NCI-H345 treated with DMSO at 0.1 percent for 48 hours (cell line): ENCODE data around the gene TUG1.

Experiments
- DNase-seq: peaks from one replicate; lab custom pipeline; 2025; ENCODE audit not compliant: unreplicated experiment; lab: John Stamatoyannopoulos, UW

The TUG1 gene

GRCh38 chr22:30947173-30947815 lies 21.8 kb upstream of the TUG1 start:
- DNase-seq, result peak; percentile 88

- DNase-seq, result no peak
Observed at GRCh38 chr22:30947816-30948454, 21.1 kb upstream of the TUG1 start.

- no peak for DNase-seq
Observed at GRCh38 chr22:30948930-30949342, 20.1 kb upstream of the TUG1 start.

DNA sequence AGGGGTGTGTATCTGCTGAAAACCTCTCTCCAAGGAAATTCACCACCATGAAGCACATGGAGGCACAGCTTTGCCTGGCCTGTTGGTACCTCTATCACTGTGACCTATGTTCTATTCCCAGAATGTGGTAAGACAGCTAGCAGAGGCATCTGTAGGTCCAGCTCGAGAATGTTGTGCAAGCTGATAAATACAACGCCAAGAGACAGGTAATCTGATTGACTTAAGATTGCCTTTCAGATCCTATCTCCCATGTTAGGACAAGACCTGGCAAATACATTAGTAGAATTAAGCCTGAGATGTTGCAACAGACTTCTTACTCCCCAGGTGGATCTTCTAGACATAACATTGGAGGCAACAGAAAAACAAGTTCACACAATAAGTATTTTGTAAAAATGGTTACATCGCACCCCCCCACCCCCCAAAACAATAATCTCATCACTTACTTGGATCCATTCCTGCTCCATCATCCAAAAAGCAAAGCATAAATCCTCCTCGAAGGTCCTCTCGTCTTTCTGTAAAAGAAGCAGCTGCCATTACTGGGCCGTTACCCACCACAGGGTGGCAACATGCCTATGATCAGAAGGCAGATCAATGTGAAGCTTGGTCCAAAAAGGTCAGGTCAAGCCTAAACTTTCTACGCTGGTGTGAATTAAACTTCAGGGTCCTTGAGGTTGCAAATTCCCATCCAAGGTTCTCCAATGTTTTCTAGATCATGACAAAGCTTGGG lies 19.0 kb upstream of the TUG1 start:
- no peak for DNase-seq

DNA sequence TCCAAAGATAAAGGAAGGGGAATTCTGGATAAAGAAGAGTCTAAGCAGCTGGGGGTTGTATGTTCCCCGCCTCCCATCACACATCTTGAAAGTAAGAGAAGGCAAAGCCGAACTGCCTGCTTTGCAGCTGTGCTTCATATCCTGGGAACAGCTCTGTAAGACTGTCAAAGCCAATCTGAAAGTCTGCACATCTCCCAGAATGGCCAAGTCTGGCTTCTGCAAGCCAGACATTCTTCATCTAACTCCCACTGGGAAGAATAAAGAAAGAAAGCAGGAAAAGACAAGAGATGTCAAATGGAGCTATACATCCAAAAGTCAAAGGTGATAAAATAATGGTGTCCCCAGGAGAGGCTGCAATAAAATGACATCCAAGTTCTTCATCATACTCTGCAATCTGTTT lies 15.9 kb upstream of the TUG1 start:
- DNase-seq, result no peak

DNA sequence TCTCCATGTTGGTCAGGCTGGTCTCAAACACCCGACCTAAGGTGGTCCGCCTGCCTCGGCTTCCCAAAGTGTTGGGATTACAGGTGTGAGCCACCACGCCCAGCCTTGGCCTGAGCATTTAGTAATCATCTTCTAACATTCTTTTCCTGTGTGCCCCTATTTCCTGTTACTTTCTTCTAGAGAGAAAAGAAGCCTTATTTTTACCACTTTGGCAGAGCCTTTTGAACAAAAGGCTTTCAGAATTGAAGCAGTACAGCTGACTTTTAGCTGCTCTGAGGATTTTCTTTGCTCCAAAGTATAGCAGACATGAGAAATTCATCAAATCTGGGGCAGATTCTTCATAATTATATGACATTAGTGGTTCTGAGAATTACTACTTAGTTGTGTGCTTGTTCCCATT lies 13.9 kb upstream of the TUG1 start:
- DNase-seq, result no peak

GRCh38 chr22:30964858-30965257 lies 4.2 kb upstream of the TUG1 start:
- DNase-seq, result no peak

DNA sequence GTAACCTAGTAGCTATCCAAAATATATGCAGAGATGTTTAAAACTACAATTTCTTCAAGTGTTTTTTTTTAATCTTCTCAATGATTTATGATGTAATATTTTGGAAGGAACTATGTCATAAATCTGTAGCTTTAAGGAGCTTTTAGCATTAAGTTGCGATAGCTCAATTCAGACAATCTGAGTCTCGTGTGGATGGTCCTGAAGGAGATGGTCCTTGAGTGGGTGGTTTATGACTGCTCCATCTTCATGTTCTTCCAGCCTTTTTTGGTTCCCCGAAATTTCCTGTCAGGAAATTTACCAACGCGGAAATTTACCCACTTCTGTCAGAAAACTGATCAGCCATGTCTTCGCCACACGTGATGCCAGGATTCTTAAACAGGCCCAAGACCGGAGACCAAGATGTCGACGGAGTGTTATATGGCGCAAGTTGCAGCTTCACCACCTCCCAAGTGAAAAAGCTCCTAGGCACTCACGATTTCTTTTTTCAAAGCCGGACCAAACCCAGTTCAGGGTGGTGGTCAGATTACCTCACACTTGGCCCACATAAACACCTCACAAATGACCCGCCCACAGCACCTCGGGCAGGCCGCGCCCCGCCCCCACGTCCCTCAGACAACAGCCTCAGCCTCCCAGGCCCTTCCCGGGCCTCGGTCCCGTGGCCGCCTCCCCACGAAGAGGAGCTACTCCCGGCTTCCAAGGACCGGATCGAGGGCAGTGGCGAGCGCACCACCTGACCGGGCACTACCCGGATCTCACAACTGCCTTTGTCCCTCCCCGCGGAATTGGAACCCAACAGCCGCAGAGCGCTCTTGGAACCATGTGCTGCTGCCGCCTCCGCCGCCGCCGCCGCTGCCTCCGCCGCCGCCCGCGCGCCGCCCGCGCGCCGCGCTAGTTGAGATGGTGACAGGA lies 796 bp upstream of the TUG1 start, which contains the start of gene MORC2:
MORC2 (minus strand) TSS at position 760 of the 909 bp plus-strand sequence. CDS start 885 bp downstream, outside the sequence.
- no peak for DNase-seq

DNA sequence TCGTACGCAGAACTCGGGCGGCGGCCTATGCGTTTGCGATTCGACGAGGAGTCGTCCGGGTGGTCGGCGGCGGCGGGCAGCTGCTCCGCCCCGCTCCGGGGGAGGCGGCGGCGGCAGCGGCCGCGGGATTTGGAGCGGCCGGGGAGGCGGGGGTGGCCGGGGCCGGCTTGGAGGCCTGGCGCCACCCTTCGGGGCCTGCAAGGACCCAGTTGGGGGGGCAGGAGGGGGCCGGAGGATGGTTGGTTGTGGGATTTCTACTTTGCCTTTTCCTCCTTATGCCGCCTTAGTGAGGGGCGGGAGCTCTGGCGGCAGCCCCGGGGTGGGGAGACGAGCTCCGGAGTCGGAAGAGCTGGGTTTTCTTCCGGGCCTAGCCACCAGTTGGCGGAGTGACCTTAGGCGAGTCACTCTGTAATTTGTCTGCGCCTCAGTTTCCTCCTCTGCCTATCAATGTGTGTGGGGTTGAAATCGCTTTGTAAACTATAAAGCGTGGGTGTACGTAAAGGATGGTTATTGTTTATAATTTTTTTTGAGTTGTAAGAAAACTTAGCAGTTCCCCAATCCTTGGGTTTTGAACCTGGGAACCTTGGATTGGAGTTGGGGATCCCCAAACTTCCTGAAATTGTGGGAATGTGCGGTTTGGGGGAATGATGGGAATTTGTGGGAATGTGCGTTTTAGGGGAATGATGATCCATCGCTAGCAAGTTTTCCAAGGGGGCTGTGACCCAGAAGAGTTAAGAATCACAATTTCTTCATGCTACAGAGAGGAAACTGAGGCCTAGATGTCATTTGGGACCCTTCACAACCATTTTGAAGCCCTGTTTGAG lies 679 bp downstream of the TUG1 start:
- no peak for DNase-seq

DNA sequence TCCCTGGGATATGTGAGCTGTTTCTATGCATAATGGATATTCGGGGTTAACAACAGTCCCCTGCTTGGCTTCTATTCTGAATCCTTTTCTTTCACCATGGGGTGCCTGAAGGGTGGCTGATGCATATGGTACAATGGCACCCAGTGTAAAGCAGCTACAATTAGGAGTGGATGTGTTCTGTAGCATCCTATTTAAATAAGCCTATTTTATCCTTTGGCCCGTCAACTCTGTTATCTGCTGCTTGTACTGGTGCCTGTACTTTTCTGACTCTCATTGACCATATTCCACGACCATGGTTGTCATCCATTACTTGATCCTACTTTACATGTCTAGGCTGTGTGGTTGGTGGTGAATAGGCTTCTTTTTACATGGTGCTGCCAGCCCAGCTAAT lies 1.3 kb downstream of the TUG1 start:
- DNase-seq, result no peak

GRCh38 chr22:30978304-30978962 lies 9.4 kb downstream of the TUG1 start:
- no peak for DNase-seq

DNA sequence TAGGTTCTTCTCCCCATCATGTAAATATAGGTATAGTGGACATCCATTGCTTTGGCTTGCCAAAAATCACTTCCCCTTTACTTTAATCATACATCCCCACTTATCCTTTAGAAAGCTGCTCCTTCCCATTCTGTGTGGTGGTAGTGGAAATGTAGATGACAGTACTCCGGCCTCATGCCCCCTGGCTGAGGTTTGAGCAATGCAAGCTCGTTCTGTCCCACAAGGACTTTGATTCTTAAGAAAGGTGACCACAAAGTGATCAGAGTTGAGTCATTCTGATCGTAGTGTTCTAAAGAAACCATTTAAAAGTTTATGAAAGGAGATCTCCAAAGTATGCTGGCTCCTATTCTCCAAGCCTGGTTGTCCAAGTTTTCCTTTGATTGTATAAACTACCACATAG lies 10.9 kb downstream of the TUG1 start:
- no peak for DNase-seq

DNA sequence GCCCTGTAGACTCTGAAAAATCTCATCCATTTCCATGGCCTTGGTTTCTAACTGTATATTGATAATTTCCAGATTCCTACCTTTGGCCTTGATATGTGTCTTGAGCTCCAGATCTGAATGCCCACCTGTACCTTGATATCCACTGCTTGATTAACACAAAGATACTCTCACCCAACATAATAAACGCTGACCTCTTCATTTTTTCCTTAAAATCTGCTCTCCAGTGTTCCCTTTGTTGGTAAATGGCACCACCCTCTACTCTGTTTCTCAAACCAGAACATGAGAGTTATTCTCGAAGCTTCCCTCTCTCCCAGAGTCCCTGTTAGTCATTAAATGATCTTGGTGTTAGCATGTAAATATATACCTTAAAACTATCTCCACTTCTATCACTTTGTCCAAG lies 13.4 kb downstream of the TUG1 start:
- DNase-seq, result no peak

DNA sequence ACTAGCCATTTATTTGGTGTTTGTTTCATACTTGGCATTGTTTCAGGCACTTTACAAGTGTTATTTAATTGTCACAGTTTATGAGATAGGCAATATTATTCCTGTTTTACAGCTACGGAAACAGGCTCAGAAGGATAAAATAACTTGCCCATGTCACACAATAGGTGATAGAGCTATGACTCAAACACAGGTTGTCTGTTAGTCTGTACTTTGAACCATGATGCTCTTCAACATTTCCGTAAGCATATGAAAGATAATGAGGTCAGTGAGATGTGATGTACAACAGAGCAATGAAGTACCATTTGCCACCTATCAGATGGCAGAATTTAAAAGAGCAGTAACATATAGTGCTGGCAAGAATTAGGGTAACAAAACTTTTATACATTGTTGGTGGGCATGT lies 15.3 kb downstream of the TUG1 start:
- no peak for DNase-seq

DNA sequence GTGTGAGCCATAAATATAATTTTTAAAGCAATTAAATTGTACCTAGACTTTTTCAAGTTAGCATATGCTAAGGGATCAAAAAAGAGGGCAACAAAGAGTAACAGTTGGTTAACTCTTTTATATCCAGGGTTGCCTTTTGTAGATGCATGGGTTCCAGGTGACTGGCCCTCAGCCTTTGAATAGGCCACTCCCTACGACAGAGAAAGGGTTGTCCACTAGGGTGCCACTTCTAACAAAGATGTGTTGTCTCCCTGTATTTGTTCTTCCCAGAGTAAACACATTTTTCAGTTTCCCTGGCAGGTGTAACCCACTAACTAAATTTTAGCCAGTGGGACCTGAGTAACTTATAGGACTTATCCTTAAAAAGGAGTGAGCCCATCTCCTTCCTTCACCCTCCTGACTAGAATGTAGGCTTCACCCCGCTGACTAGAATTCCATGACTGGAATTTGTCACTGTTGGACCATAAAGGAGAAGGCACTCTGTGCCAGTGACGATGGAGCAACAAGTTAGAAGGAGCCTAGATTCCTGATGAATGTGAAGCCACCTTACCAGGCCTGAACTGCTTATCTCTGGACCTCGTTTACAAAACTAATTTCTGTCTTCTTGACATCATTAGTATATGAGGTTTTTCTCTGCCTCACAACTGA lies 16.6 kb downstream of the TUG1 start:
- peak; percentile 54 for DNase-seq

GRCh38 chr22:30989474-30989873 lies 20.4 kb downstream of the TUG1 start:
- no peak for DNase-seq

- DNase-seq, result no peak
Observed at GRCh38 chr22:30990690-30991089, 21.6 kb downstream of the TUG1 start.

- no peak for DNase-seq
Observed at GRCh38 chr22:30992565-30992964, 23.5 kb downstream of the TUG1 start.

- no peak for DNase-seq
Observed at GRCh38 chr22:30994960-30995359, 25.9 kb downstream of the TUG1 start.
